ENCODE data around the gene LPGAT1. TPM values are rescaled to one million over a fixed set of nuclear protein-coding genes. Genes with fewer than 3 reads are reported as not detected.

LPGAT1 gene
- total RNA-seq, 4 donors from 2014 or later: 49.0 to 76.2 (median 62.2) TPM

- peaks cover 0 to 9% (median 4%) of the 10 kb centered on the region in 4 donors for H3K4me1 ChIP-seq
- no peaks in the 10 kb centered on the region for H3K9me3 ChIP-seq
- no peaks in the 10 kb centered on the region for H3K27me3 ChIP-seq
- intact Hi-C loops (cut with DNase I): no loop called here
- DNase-seq (ENCODE audit: extremely low spot score): no peak
- H3K4me3 ChIP-seq: no peak overlapping the region
- peaks cover 4 to 38% (median 17%) of the 10 kb centered on the region in 4 donors for H3K36me3 ChIP-seq
- TF ChIP-seq POLR2AphosphoS5 (IDR thresholded peaks at IDR 0.05) (no peak), POLR2A (IDR thresholded peaks at IDR 0.05; ENCODE audit: low read depth) (no peak), CTCF (IDR thresholded peaks at IDR 0.05) (no peak), EP300 (IDR thresholded peaks at IDR 0.05) (no peak)
- no peak overlapping the region for H3K27ac ChIP-seq (replicated peaks in 1 of 4)
- 58% methylated on average over 4 of the region's 4 CpGs for WGBS
Observed at GRCh38 chr1:211788626-211789025, 41.9 kb downstream of the LPGAT1 start.

GRCh38 chr1:211783897-211784296 lies 46.7 kb downstream of the LPGAT1 start:
- DNase-seq (ENCODE audit: extremely low spot score): no peak
- no peaks in the 10 kb centered on the region for H3K9me3 ChIP-seq
- H3K4me3 ChIP-seq: no peak overlapping the region
- peaks cover 0 to 18% (median 3%) of the 10 kb centered on the region in 4 donors for H3K36me3 ChIP-seq
- 56% methylated on average over 1 of the region's 1 CpG for WGBS
- H3K27me3 ChIP-seq: no peaks in the 10 kb centered on the region
- no peak overlapping the region for H3K27ac ChIP-seq (replicated peaks in 1 of 4)
- intact Hi-C loops (cut with DNase I): no loop called here
- TF ChIP-seq CTCF (IDR thresholded peaks at IDR 0.05): no peak
- TF ChIP-seq EP300 (IDR thresholded peaks at IDR 0.05): no peak
- no peak for TF ChIP-seq POLR2AphosphoS5 (IDR thresholded peaks at IDR 0.05)
- no peak for TF ChIP-seq POLR2A (IDR thresholded peaks at IDR 0.05; ENCODE audit: low read depth)
- H3K4me1 ChIP-seq: peaks cover 0 to 21% (median 15%) of the 10 kb centered on the region in 4 donors

- Histone ChIP-seq H3K27ac (replicated peaks in 1 of 4) (no peak overlapping the region), H3K9me3 (no peaks in the 10 kb centered on the region), H3K4me3 (no peak overlapping the region), H3K27me3 (no peaks in the 10 kb centered on the region), H3K4me1 (peaks cover 0 to 18% (median 11%) of the 10 kb centered on the region in 4 donors), H3K36me3 (peaks cover 3 to 23% (median 8%) of the 10 kb centered on the region in 4 donors)
- TF ChIP-seq POLR2AphosphoS5 (IDR thresholded peaks at IDR 0.05): no peak
- no peak for TF ChIP-seq CTCF (IDR thresholded peaks at IDR 0.05)
- no peak for TF ChIP-seq POLR2A (IDR thresholded peaks at IDR 0.05; ENCODE audit: low read depth)
- TF ChIP-seq EP300 (IDR thresholded peaks at IDR 0.05): no peak
- WGBS: 71% methylated on average over 4 of the region's 4 CpGs
- intact Hi-C loops (cut with DNase I): no loop called here
- DNase-seq (ENCODE audit: extremely low spot score): no peak
Observed at GRCh38 chr1:211783266-211783665, 47.3 kb downstream of the LPGAT1 start.

GRCh38 chr1:211781260-211781659 lies 49.3 kb downstream of the LPGAT1 start:
- Histone ChIP-seq H3K27ac (replicated peaks in 1 of 4) (peak overlapping the region in 3 of 4 donors; percentile 35 to 42 (median 41)), H3K27me3 (no peaks in the 10 kb centered on the region), H3K4me3 (peak overlapping the region in 1 of 4 donors; percentile 7), H3K9me3 (no peaks in the 10 kb centered on the region), H3K4me1 (peaks cover 0 to 18% (median 10%) of the 10 kb centered on the region in 4 donors), H3K36me3 (peaks cover 14 to 34% (median 22%) of the 10 kb centered on the region in 4 donors)
- TF ChIP-seq CTCF (IDR thresholded peaks at IDR 0.05) (no peak), EP300 (IDR thresholded peaks at IDR 0.05) (no peak), POLR2AphosphoS5 (IDR thresholded peaks at IDR 0.05) (no peak), POLR2A (IDR thresholded peaks at IDR 0.05; ENCODE audit: low read depth) (no peak)
- WGBS: 20% methylated on average over 2 of the region's 2 CpGs
- no peak for DNase-seq (ENCODE audit: extremely low spot score)
- intact Hi-C loops (cut with DNase I): no loop called here

GRCh38 chr1:211775170-211775569 lies 55.4 kb downstream of the LPGAT1 start:
- no peaks in the 10 kb centered on the region for H3K4me1 ChIP-seq
- H3K27me3 ChIP-seq: no peaks in the 10 kb centered on the region
- H3K36me3 ChIP-seq: peaks cover 14 to 59% (median 27%) of the 10 kb centered on the region in 4 donors
- DNase-seq (ENCODE audit: extremely low spot score): no peak
- H3K9me3 ChIP-seq: no peaks in the 10 kb centered on the region
- intact Hi-C loops (cut with DNase I): no loop called here
- no peak overlapping the region for H3K4me3 ChIP-seq
- TF ChIP-seq POLR2AphosphoS5 (IDR thresholded peaks at IDR 0.05) (no peak), POLR2A (IDR thresholded peaks at IDR 0.05; ENCODE audit: low read depth) (no peak), CTCF (IDR thresholded peaks at IDR 0.05) (no peak), EP300 (IDR thresholded peaks at IDR 0.05) (no peak)
- 83% methylated on average over 4 of the region's 4 CpGs for WGBS
- H3K27ac ChIP-seq (replicated peaks in 1 of 4): no peak overlapping the region

Measured in esophagus muscularis mucosa (tissue), 4 donors.